Measurements from ENCODE around the gene STX4.

DNA sequence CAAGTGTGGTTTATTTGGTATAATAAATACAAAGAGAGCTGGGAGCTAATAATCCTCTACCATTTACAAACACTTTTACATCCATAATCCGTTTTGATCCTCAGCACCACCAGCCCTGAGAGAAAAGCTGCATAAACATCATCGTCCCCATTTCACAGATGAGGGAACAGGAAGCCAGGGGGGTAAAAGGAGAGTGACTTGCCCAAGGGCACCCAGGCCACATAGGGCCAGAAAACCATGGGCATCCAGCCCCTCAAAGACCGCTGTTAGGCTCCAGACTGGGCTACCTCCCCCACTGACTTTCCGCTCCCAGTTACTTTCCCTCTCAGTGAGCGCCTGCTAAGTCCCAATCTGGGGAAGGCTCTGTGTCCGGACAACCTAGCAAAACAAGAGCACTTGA is 29.6 kb upstream of the STX4 start:
- TF ChIP-seq ZNF384 (IDR thresholded peaks at IDR 0.05; ENCODE audit: low read depth, low read length) (no peak), JUN (IDR thresholded peaks at IDR 0.05; ENCODE audit: borderline replicate concordance, low read depth, low read length) (no peak), JUN (CRISPR knock-in tag; IDR thresholded peaks at IDR 0.05; ENCODE audit: borderline replicate concordance) (no peak), PML (IDR thresholded peaks at IDR 0.05; ENCODE audit: low read length) (no peak), MAFK (IDR thresholded peaks at IDR 0.05; ENCODE audit: low read length) (no peak), GTF2E2 (tag; IDR thresholded peaks at IDR 0.05) (no peak), ZBTB40 (IDR thresholded peaks at IDR 0.05) (no peak), ZBTB40 (CRISPR knock-in tag; IDR thresholded peaks at IDR 0.05) (no peak), RB1 (IDR thresholded peaks at IDR 0.05; ENCODE audit: low read depth) (no peak), TBL1XR1 (IDR thresholded peaks at IDR 0.05; ENCODE audit: low read length in 2 of 2) (no peak), HDAC6 (IDR thresholded peaks at IDR 0.05; ENCODE audit: low read depth, low read length) (no peak), ZNF77 (CRISPR knock-in tag; IDR thresholded peaks at IDR 0.05) (no peak), ZNF407 (IDR thresholded peaks at IDR 0.05; ENCODE audit: low read depth) (no peak), ZNF274 (IDR thresholded peaks at IDR 0.05; ENCODE audit: borderline replicate concordance, low read depth, low read length) (no peak), CREM (IDR thresholded peaks at IDR 0.05; ENCODE audit: low read depth) (no peak)

Data from K562 (cell line).